T-helper 9 cell (primary cell): ENCODE data around the gene DAD1.
"Not testable (repeated sequence)": the region's sequence is repeated elsewhere in the genome, so short reads cannot be mapped to it uniquely, and the experiment has no call there.

ENCODE experiments used
- DNase-seq: peaks from one replicate; pipeline ENCODE4 v3.0.0-alpha.2; 2020

The DAD1 gene

GRCh38 chr14:22598099-22598895 is 9.3 kb upstream of the DAD1 start, which contains the start of gene ABHD4:
ABHD4 (plus strand) TSS chr14:22598300; CDS start chr14:22598307, 7 bp downstream.
- peak; percentile 60 for DNase-seq

- no peak for DNase-seq
These were observed 8.7 kb upstream of the DAD1 start for GRCh38 chr14:22597771-22598098.

- no peak for DNase-seq
These were observed 8.2 kb upstream of the DAD1 start for GRCh38 chr14:22597265-22597664.

- no peak for DNase-seq
These were observed 7.4 kb upstream of the DAD1 start for GRCh38 chr14:22596354-22596879.

GRCh38 chr14:22594156-22594716 is 5.2 kb upstream of the DAD1 start:
- no peak for DNase-seq

- DNase-seq = no peak
These were observed 4.6 kb upstream of the DAD1 start for GRCh38 chr14:22593601-22594000.

- DNase-seq = no peak
These were observed 4.2 kb upstream of the DAD1 start for GRCh38 chr14:22593189-22593588.

GRCh38 chr14:22588526-22589095 is 413 bp downstream of the DAD1 start:
- DNase-seq = no peak

GRCh38 chr14:22587677-22588422 is 1.2 kb downstream of the DAD1 start:
- DNase-seq = not testable (repeated sequence)

GRCh38 chr14:22587247-22587646 is 1.8 kb downstream of the DAD1 start:
- DNase-seq = no peak

GRCh38 chr14:22583994-22584393 is 5.0 kb downstream of the DAD1 start:
- DNase-seq = no peak

GRCh38 chr14:22580625-22581024 is 8.4 kb downstream of the DAD1 start:
- DNase-seq = no peak

- DNase-seq = no peak
These were observed 9.1 kb downstream of the DAD1 start for GRCh38 chr14:22579881-22580280.

- DNase-seq = no peak
These were observed 9.8 kb downstream of the DAD1 start for GRCh38 chr14:22579236-22579635.

- DNase-seq = no peak
These were observed 11.6 kb downstream of the DAD1 start for GRCh38 chr14:22577334-22577908.

GRCh38 chr14:22573804-22574203 is 15.2 kb downstream of the DAD1 start:
- DNase-seq = no peak

GRCh38 chr14:22572562-22573058 is 16.4 kb downstream of the DAD1 start:
- DNase-seq = no peak

GRCh38 chr14:22570132-22570949 is 18.7 kb downstream of the DAD1 start:
- peak; percentile 65 for DNase-seq

- DNase-seq = no peak
These were observed 19.3 kb downstream of the DAD1 start for GRCh38 chr14:22569737-22570131.

- DNase-seq = no peak
These were observed 19.8 kb downstream of the DAD1 start for GRCh38 chr14:22569106-22569736.

GRCh38 chr14:22567437-22567836 is 21.6 kb downstream of the DAD1 start:
- DNase-seq = no peak
